Neuronal stem cell (in vitro differentiated cells): ENCODE results near the gene ARHGAP26.

Experiments used
- DNase-seq: peaks from one replicate; pipeline ENCODE4 v3.0.0-alpha.2; 2013; ENCODE audit warnings: low spot score
- H2AFZ ChIP-seq: one replicate; pipeline ENCODE4 v1.6.1; 2013; ENCODE audit warnings: mild to moderate bottlenecking, low read length, inconsistent platforms
- H2AK5ac ChIP-seq: 2 replicates; pipeline ENCODE4 v1.6.1; 2013; ENCODE audit warnings: low read depth, mild to moderate bottlenecking, inconsistent platforms, low read length, moderate library complexity, mixed read lengths
- H2BK120ac ChIP-seq: 2 replicates; pipeline ENCODE4 v1.6.1; 2013; ENCODE audit warnings: low read depth, mild to moderate bottlenecking, inconsistent platforms, low read length, moderate library complexity, mixed read lengths
- H2BK12ac ChIP-seq: one replicate; pipeline ENCODE4 v1.6.1; 2013; ENCODE audit warnings: low read length, inconsistent platforms
- H2BK15ac ChIP-seq: 2 replicates; pipeline ENCODE4 v1.6.1; 2013; ENCODE audit warnings: mild to moderate bottlenecking, low read length, inconsistent platforms, mixed read lengths
- H2BK5ac ChIP-seq: one replicate; pipeline ENCODE4 v1.6.1; 2013; ENCODE audit warnings: inconsistent platforms, mild to moderate bottlenecking, low read length, moderate library complexity
- H3K14ac ChIP-seq: one replicate; pipeline ENCODE4 v1.6.1; 2013; ENCODE audit warnings: low read length, inconsistent platforms
- H3K18ac ChIP-seq: 2 replicates; pipeline ENCODE4 v1.6.1; 2013; ENCODE audit warnings: low read length, inconsistent platforms
- H3K23ac ChIP-seq: 2 replicates; pipeline ENCODE4 v1.6.1; 2013; ENCODE audit warnings: low read depth, mild to moderate bottlenecking, mixed read lengths, low read length, inconsistent platforms; ENCODE audit not compliant: poor library complexity
- H3K27ac ChIP-seq: replicated peaks from 3 replicates; pipeline ENCODE4 v1.5.1; 2013; ENCODE audit warnings: low read length, inconsistent platforms
- H3K27me3 ChIP-seq, 3 experiments: 2 replicates each; pipeline ENCODE4 v1.6.1; 2013; ENCODE audit warnings: low read length in 3 of 3, mild to moderate bottlenecking in 2 of 3, inconsistent platforms in 1 of 3, low read depth in 1 of 3, mixed read lengths in 1 of 3, moderate library complexity in 1 of 3; ENCODE audit not compliant: control insufficient read depth in 3 of 3, insufficient read depth in 3 of 3
- H3K36me3 ChIP-seq, 2 donors: replicated peaks in 1 of 2; 2 replicates each; pipeline ENCODE4 v1.6.1; 2013; ENCODE audit warnings: low read length in 2 of 2; ENCODE audit not compliant: control insufficient read depth in 2 of 2, insufficient read depth in 2 of 2
- H3K4ac ChIP-seq: 2 replicates; pipeline ENCODE4 v1.6.1; 2013; ENCODE audit warnings: inconsistent platforms, mild to moderate bottlenecking, low read length, moderate library complexity
- H3K4me1 ChIP-seq, 2 donors: 1 replicate in 1 of 2; 2 replicates in 1 of 2; pipeline ENCODE4 v1.6.1; 2013; ENCODE audit warnings: low read length in 2 of 2, low read depth in 1 of 2; ENCODE audit not compliant: control insufficient read depth in 2 of 2, insufficient read depth in 1 of 2
- H3K4me2 ChIP-seq: one replicate; pipeline ENCODE4 v1.6.1; 2013; ENCODE audit warnings: mild to moderate bottlenecking, low read length, inconsistent platforms; ENCODE audit not compliant: insufficient read depth, poor library complexity, severe bottlenecking
- H3K4me3 ChIP-seq, 2 donors: 2 replicates each; pipeline ENCODE4 v1.5.1; 2013; ENCODE audit warnings: low read length in 2 of 2, mild to moderate bottlenecking in 2 of 2, inconsistent platforms in 1 of 2, moderate library complexity in 1 of 2
- H3K79me1 ChIP-seq: one replicate; pipeline ENCODE4 v1.6.1; 2013; ENCODE audit warnings: low read depth, mild to moderate bottlenecking, inconsistent platforms, low read length, moderate library complexity
- H3K9ac ChIP-seq: one replicate; pipeline ENCODE4 v1.6.1; 2013; ENCODE audit warnings: mild to moderate bottlenecking, low read depth, low read length, inconsistent platforms; ENCODE audit not compliant: poor library complexity
- H3K9me3 ChIP-seq, 2 donors: replicated peaks in 1 of 2; 2 replicates each; pipeline versions ENCODE3 to v1.6.1; 2013; ENCODE audit warnings: low read length in 2 of 2, mild to moderate bottlenecking in 2 of 2, inconsistent platforms in 1 of 2, low read depth in 1 of 2, mixed read lengths in 1 of 2, moderate library complexity in 1 of 2; ENCODE audit not compliant: control insufficient read depth in 2 of 2, insufficient read depth in 1 of 2
- H4K8ac ChIP-seq: one replicate; pipeline ENCODE4 v1.6.1; 2013; ENCODE audit warnings: low read depth, mild to moderate bottlenecking, inconsistent platforms, low read length, moderate library complexity
- H4K91ac ChIP-seq: one replicate; pipeline ENCODE4 v1.6.1; 2013; ENCODE audit warnings: low read length, low read depth, mild to moderate bottlenecking, inconsistent platforms; ENCODE audit not compliant: poor library complexity
- WGBS, 2 donors: extraction: QIAGEN DNeasy Blood & Tissue Kit; methylation state at CpG; one replicate each; pipeline ENCODE4 v1.1.7; 2013; ENCODE audit warnings: missing lambda C conversion rate in 2 of 2, mixed read lengths in 1 of 2; ENCODE audit not compliant: insufficient read length in 2 of 2, insufficient replicate concordance in 1 of 2; ENCODE audit errors: extremely low coverage in 2 of 2; 5-methylcytosine and 5-hydroxymethylcytosine counted together

Gene ARHGAP26

DNA sequence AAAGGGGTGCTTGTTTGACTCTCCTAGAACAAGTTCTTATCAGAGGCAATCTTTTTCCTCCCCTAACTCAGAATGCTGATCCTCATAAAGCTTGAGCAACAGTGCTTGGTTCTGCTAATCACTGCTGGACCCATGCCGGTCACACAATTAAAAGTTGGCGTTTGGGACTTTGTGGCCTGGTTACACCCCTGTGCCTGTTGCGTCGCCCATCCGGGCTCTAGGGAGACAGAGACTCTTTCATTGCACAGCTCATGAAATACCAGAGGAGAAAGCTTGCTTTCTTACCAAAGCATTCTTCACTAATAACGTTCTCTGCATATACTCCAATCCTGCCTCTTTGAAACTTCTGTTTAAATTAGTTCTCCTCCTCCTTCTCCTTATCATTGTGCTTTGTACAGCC, 332.2 kb downstream of the ARHGAP26 start:
- Histone ChIP-seq H2AFZ (peak overlapping the region; percentile 46), H4K8ac (no peak overlapping the region), H3K36me3 (no peaks in the 10 kb centered on the region), H3K9me3 (no peaks in the 10 kb centered on the region), H3K27me3 (no peaks in the 10 kb centered on the region), H3K4me3 (no peak overlapping the region), H2BK5ac (no peak overlapping the region), H3K18ac (no peak overlapping the region), H3K9ac (no peak overlapping the region), H2AK5ac (no peak overlapping the region), H3K4ac (no peak overlapping the region), H2BK120ac (no peak overlapping the region), H3K27ac (no peak overlapping the region), H3K4me2 (no peak overlapping the region), H3K4me1 (peaks cover 2 to 3% of the 10 kb centered on the region in 2 donors), H3K79me1 (no peaks in the 10 kb centered on the region), H3K23ac (no peak overlapping the region), H3K14ac (no peak overlapping the region), H2BK12ac (no peak overlapping the region), H2BK15ac (no peak overlapping the region), H4K91ac (no peak overlapping the region)
- no peak for DNase-seq
- WGBS, 2 donors: no CpG with 5 or more reads among the region's 6 CpGs

DNA sequence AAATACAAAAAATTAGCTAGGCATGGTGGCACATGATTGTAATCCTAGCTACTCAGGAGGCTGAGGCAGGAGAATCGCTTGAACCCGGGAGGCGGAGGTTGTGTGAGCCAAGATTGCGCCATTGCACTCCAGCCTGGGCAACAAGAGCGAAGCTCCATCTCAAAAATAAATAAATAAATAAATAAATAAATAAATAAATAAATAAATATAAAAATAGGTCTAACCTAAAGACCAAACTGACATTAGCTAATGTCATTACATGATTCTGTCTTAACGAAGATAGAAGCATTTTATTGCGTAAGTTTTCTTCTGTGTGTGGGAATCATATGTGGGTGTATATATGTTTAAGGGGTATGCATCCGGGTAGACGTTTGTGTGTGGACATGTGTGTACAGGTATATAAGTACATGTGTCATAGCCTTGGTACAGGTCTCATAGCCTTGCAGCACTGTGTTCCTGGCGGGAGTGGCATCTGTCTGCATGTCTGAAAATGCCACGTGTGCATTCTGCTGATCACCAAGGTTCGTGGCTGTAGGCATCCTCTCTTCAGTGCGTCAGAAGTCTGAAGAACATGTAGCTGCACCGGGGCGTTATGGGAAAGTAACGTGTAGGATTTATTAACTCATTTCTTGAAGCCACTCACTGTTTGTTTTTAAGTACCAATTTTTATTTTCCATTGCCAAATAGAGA, 335.2 kb downstream of the ARHGAP26 start:
- H2BK120ac ChIP-seq: no peak overlapping the region
- peak overlapping the region; percentile 46 for H2BK12ac ChIP-seq
- H3K27ac ChIP-seq: no peak overlapping the region
- no peaks in the 10 kb centered on the region for H3K36me3 ChIP-seq
- no peak overlapping the region for H2AFZ ChIP-seq
- H4K8ac ChIP-seq: no peak overlapping the region
- H3K79me1 ChIP-seq: no peaks in the 10 kb centered on the region
- no peak overlapping the region for H2AK5ac ChIP-seq
- no CpG with 5 or more reads among the region's 16 CpGs for WGBS, 2 donors
- H3K4me2 ChIP-seq: no peak overlapping the region
- no peaks in the 10 kb centered on the region for H3K9me3 ChIP-seq
- H3K9ac ChIP-seq: peak overlapping the region; percentile 78
- H3K4ac ChIP-seq: no peak overlapping the region
- H4K91ac ChIP-seq: no peak overlapping the region
- no peak overlapping the region for H3K4me3 ChIP-seq
- H3K14ac ChIP-seq: no peak overlapping the region
- no peak overlapping the region for H2BK5ac ChIP-seq
- no peak for DNase-seq
- peaks cover 3 to 6% of the 10 kb centered on the region in 2 donors for H3K4me1 ChIP-seq
- H3K18ac ChIP-seq: no peak overlapping the region
- no peaks in the 10 kb centered on the region for H3K27me3 ChIP-seq
- no peak overlapping the region for H2BK15ac ChIP-seq
- peak overlapping the region; percentile 34 for H3K23ac ChIP-seq

GRCh38 chr5:143106174-143106573, 336.0 kb downstream of the ARHGAP26 start:
- Histone ChIP-seq H2BK120ac (no peak overlapping the region), H2BK12ac (no peak overlapping the region), H3K9me3 (no peaks in the 10 kb centered on the region), H2AFZ (no peak overlapping the region), H3K79me1 (no peaks in the 10 kb centered on the region), H3K4me2 (no peak overlapping the region), H3K4me1 (peaks cover 3 to 6% of the 10 kb centered on the region in 2 donors), H2BK15ac (no peak overlapping the region), H3K27me3 (no peaks in the 10 kb centered on the region), H4K91ac (no peak overlapping the region), H3K36me3 (no peaks in the 10 kb centered on the region), H2BK5ac (no peak overlapping the region), H3K9ac (no peak overlapping the region), H3K4ac (no peak overlapping the region), H3K27ac (no peak overlapping the region), H3K4me3 (no peak overlapping the region), H3K23ac (no peak overlapping the region), H3K14ac (no peak overlapping the region), H3K18ac (no peak overlapping the region), H2AK5ac (no peak overlapping the region), H4K8ac (no peak overlapping the region)
- no CpG with 5 or more reads among the region's 6 CpGs for WGBS, 2 donors
- DNase-seq: peak; percentile 12

DNA sequence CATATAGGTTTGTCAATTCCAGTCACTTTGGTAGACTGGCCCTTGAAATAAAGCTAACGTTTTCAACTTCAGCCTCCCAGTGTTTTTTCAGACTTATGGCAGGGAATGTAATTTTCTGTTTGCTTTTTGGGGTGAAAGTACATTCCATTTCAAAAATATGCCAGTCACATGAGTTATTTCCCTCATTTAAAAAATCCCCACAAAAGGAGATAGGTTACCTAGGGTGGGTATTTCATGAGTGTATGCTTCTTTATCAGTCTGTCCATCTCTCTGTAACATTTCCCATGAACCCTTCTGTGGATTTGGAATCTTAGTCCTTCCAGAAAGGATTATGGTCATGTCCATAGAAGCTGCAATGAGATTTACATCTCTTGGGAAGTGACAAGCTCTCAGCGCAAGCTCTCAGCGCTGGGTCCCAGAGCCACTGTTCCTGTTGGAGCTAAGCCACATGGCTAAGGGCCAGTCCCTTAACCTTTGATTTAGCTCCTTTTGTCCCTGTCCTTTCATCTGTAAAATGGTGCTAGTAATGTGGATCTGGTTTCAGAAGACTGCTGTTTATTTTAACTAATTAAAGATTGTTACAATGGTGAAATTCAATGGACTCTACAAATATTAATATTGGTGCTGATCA, 338.4 kb downstream of the ARHGAP26 start:
- Histone ChIP-seq H2AFZ (no peak overlapping the region), H3K4ac (no peak overlapping the region), H4K91ac (no peak overlapping the region), H2AK5ac (no peak overlapping the region), H2BK15ac (no peak overlapping the region), H2BK120ac (no peak overlapping the region), H3K4me1 (peaks cover 0 to 4% of the 10 kb centered on the region in 2 donors), H3K36me3 (no peaks in the 10 kb centered on the region), H3K9me3 (no peaks in the 10 kb centered on the region), H2BK12ac (no peak overlapping the region), H3K27ac (no peak overlapping the region), H4K8ac (no peak overlapping the region), H2BK5ac (no peak overlapping the region), H3K14ac (no peak overlapping the region), H3K27me3 (no peaks in the 10 kb centered on the region), H3K9ac (no peak overlapping the region), H3K79me1 (no peaks in the 10 kb centered on the region), H3K23ac (no peak overlapping the region), H3K4me3 (no peak overlapping the region), H3K4me2 (no peak overlapping the region), H3K18ac (no peak overlapping the region)
- no peak for DNase-seq
- no CpG with 5 or more reads among the region's 3 CpGs for WGBS, 2 donors
